HL-60 (cell line): ENCODE measurements around the gene DBF4.
"Not testable (repeated sequence)": the region's sequence is repeated elsewhere in the genome, so short reads cannot be mapped to it uniquely, and the experiment has no call there.

Experiments used
- DNase-seq, 2 experiments: peaks; one replicate each; pipeline ENCODE4 v3.0.0-alpha.2; 2010 to 2020; ENCODE audit warnings: low read depth in 1 of 2, low spot score in 1 of 2
- H3K27ac ChIP-seq: fragments of 250-450 bp; sonication (Bioruptor Pico); replicated peaks from 2 replicates; pipeline ENCODE4 v1.5.1; 2020; ENCODE audit warnings: mild to moderate bottlenecking, moderate library complexity
- H3K27me3 ChIP-seq: fragments of 250-450 bp; sonication (Bioruptor Pico); 2 replicates; pipeline ENCODE4 v1.5.1; 2021; ENCODE audit warnings: mild to moderate bottlenecking, moderate library complexity; ENCODE audit not compliant: insufficient read depth, poor library complexity, severe bottlenecking
- H3K4me3 ChIP-seq: replicated peaks from 2 replicates; pipeline ENCODE4 v1.5.1; 2011; ENCODE audit warnings: mild to moderate bottlenecking, control low read depth, low read length; ENCODE audit not compliant: insufficient read depth
- GABPA ChIP-seq: IDR thresholded peaks from 2 replicates; pipeline ENCODE4 v1.6.1; 2012; ENCODE audit warnings: low read depth
- POLR2AphosphoS5 ChIP-seq: IDR thresholded peaks from 2 replicates; pipeline ENCODE4 v1.6.1; 2012; ENCODE audit warnings: low read depth
- SPI1 ChIP-seq: IDR thresholded peaks from 2 replicates; pipeline ENCODE4 v1.6.1; 2012; ENCODE audit warnings: low read depth, mild to moderate bottlenecking, borderline replicate concordance
- long read RNA-seq: library from polyadenylated mRNA; unstranded; transcript quantifications from one replicate; pipeline ENCODE4 v2.0.0, GENCODE V29; 2020
- TF ChIP-seq, protein P1 (sequence below): IDR thresholded peaks from 2 replicates; pipeline ENCODE4 v1.6.1; 2012; ENCODE audit warnings: low read depth; ENCODE audit not compliant: insufficient replicate concordance
- TF ChIP-seq, protein P2 (sequence below): IDR thresholded peaks from one replicate; pipeline ENCODE4 v1.5.1; 2011; ENCODE audit warnings: low read length, control low read depth, inconsistent platforms; ENCODE audit not compliant: insufficient read depth

The DBF4 gene
- long read RNA-seq, transcript DBF4-201 (12 exons, 3,907 nt) = major isoform, 29 of 105 reads
- long read RNA-seq, partial matches to known transcripts = 37 of 105 reads
- long read RNA-seq, other reads (novel, unspliced or antisense) = 34 of 105 reads

DNA sequence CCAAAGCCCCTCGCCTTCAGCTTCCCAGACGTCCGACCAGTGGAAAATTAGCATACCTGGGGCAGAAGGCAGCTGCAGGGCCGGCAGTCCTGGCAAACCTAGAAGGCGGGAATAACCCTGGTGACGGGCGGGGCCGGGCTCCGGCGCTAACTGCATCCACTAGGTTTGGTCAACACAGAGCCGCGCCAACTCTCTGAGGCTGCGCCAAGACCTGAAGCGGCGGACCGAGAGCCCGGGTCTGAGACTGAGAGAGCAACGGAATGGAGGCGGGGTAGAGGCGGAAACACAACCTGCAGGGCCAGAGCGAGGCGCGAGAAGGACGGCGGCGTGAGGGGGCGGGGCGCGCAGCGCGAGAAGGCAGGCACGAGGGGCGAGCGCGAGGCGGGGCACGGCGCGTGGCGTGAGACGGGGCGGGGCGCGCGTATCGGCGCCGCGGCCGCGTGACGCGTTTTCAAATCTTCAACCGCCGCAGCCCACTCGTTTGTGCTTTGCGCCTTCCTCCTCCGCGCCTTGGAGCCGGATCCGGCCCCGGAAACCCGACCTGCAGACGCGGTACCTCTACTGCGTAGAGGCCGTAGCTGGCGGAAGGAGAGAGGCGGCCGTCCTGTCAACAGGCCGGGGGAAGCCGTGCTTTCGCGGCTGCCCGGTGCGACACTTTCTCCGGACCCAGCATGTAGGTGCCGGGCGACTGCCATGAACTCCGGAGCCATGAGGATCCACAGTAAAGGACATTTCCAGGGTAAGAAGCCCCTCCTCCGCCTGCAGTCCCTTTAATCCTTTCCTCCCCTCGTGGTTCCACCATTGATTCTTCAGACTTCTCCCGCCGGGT is at the start of gene DBF4, which contains the start of gene SLC25A40:
Gene DBF4, plus strand, starts transcription at position 454 of the 829 bp plus-strand sequence. Its CDS starts 240 bp downstream, at position 694.
Gene SLC25A40, minus strand, starts transcription at position 321 of the 829 bp plus-strand sequence. CDS start 17,633 bp downstream, outside the sequence.
- TF ChIP-seq SPI1 (no peak), POLR2AphosphoS5 (peak; percentile 80), GABPA (peak; percentile 64)
- TF ChIP-seq, protein P1, sequence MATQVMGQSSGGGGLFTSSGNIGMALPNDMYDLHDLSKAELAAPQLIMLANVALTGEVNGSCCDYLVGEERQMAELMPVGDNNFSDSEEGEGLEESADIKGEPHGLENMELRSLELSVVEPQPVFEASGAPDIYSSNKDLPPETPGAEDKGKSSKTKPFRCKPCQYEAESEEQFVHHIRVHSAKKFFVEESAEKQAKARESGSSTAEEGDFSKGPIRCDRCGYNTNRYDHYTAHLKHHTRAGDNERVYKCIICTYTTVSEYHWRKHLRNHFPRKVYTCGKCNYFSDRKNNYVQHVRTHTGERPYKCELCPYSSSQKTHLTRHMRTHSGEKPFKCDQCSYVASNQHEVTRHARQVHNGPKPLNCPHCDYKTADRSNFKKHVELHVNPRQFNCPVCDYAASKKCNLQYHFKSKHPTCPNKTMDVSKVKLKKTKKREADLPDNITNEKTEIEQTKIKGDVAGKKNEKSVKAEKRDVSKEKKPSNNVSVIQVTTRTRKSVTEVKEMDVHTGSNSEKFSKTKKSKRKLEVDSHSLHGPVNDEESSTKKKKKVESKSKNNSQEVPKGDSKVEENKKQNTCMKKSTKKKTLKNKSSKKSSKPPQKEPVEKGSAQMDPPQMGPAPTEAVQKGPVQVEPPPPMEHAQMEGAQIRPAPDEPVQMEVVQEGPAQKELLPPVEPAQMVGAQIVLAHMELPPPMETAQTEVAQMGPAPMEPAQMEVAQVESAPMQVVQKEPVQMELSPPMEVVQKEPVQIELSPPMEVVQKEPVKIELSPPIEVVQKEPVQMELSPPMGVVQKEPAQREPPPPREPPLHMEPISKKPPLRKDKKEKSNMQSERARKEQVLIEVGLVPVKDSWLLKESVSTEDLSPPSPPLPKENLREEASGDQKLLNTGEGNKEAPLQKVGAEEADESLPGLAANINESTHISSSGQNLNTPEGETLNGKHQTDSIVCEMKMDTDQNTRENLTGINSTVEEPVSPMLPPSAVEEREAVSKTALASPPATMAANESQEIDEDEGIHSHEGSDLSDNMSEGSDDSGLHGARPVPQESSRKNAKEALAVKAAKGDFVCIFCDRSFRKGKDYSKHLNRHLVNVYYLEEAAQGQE = no peak
- TF ChIP-seq, protein P2, sequence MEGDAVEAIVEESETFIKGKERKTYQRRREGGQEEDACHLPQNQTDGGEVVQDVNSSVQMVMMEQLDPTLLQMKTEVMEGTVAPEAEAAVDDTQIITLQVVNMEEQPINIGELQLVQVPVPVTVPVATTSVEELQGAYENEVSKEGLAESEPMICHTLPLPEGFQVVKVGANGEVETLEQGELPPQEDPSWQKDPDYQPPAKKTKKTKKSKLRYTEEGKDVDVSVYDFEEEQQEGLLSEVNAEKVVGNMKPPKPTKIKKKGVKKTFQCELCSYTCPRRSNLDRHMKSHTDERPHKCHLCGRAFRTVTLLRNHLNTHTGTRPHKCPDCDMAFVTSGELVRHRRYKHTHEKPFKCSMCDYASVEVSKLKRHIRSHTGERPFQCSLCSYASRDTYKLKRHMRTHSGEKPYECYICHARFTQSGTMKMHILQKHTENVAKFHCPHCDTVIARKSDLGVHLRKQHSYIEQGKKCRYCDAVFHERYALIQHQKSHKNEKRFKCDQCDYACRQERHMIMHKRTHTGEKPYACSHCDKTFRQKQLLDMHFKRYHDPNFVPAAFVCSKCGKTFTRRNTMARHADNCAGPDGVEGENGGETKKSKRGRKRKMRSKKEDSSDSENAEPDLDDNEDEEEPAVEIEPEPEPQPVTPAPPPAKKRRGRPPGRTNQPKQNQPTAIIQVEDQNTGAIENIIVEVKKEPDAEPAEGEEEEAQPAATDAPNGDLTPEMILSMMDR = no peak
- Histone ChIP-seq H3K27ac (peak within 1 kb of the TSS; percentile 96), H3K4me3 (peak within 1 kb of the TSS; percentile 81), H3K27me3 (no peaks in the 10 kb centered on the region)
- peak; percentile 82 to 96 for DNase-seq

- H3K4me3 ChIP-seq, H3K27ac ChIP-seq, H3K27me3 ChIP-seq, DNase-seq: not testable (repeated sequence)
These were observed 47.9 kb upstream of the DBF4 start for GRCh38 chr7:87828383-87828782.

GRCh38 chr7:87831097-87831496 is 45.2 kb upstream of the DBF4 start:
- TF ChIP-seq, protein P1 = no peak
- TF ChIP-seq POLR2AphosphoS5 (no peak), SPI1 (no peak), GABPA (no peak)
- TF ChIP-seq, protein P2 = no peak
- no peak for DNase-seq
- no peak overlapping the region for H3K4me3 ChIP-seq
- no peak overlapping the region for H3K27ac ChIP-seq
- no peaks in the 10 kb centered on the region for H3K27me3 ChIP-seq

GRCh38 chr7:87833130-87833529 is 43.2 kb upstream of the DBF4 start:
- Histone ChIP-seq H3K27me3 (no peaks in the 10 kb centered on the region), H3K4me3 (no peak overlapping the region), H3K27ac (no peak overlapping the region)
- TF ChIP-seq SPI1 = no peak
- TF ChIP-seq, protein P1 = no peak
- TF ChIP-seq, protein P2 = no peak
- TF ChIP-seq GABPA = no peak
- no peak for TF ChIP-seq POLR2AphosphoS5
- DNase-seq = no peak
